Femur (tissue), 1 donor: ENCODE results near the gene TIMM23.
"Not testable (repeated sequence)": the region's sequence is repeated elsewhere in the genome, so short reads cannot be mapped to it uniquely, and the experiment has no call there.

ENCODE experiments used
- DNase-seq: peaks from one replicate; pipeline ENCODE4 v3.0.0-alpha.2; 2017

TIMM23 gene

DNA sequence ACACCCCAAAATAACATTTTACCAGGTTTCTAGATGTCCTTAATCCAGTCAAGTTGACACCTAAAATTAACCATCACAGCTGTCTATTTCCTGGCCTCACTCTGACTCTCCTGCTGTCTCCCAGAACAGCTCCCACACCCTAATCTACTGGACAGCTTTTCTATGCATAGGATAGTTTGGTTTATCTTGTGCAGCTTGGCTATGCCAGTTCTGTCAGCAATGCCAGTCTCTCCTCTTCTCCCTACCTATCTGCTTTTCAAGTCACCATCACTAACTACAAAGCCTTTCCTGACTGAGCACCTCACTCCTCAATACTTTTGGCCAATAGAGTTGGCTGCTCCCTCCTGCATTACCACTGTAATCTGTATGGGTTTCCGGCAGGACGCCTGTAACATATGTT is 53.1 kb downstream of the TIMM23 start:
- no peak for DNase-seq

DNA sequence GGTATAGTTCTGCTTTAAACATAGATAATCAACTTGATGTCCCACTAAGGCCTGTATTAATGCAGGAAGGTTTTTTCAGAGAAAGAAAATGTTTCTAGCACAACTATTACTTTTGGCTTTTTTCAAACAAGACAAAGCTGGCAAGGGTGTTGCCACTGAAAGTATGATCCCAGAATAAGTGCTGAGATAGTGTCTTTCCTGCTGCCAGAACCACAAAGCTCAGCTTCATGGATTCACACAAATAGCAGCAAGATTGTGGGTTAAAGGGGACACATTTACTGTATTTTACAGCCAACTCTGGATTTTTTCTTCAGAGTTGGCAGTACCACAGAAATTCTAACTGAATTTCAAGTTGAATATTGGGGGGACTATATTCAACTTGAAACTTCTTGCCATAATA is 53.8 kb downstream of the TIMM23 start:
- DNase-seq = no peak

DNA sequence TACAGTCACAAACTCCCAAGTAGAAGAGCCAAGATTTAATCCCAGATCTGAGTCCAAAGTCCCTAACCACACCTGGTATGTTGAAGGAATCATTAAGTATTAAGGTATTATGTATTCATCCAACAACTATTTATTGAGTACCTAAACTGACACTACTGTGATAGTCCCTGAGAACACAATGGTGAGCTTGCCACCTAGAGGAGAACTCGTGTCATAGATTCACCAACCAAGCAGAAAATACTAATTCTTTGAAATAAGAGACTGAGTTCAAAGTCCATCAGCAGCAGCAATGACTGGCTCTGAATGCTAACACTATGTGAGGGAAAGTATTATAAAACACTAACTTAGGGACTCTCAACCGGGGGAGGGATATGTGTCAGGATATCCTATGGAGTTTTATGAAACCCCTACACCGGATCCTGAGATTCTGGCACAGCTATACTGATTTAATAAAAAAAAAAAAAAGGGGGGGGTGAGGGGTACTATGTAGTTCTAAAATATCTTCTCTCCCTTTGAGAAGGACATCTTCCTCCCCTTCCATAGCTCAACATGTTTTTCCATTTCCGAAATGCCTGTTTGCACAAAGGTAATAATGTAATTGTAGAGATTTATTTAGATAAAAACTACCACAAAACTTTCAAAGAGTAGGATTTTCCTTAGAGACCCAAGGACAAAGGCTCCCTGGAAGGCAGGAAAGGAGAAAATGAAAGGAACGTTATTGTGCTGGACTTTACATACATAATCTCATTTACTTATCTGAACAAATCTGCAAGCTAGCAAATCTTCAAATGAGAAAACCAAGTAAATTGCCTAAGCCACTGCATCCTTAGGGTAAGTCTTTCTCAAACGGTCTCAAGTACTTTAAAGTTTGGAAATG is 56.5 kb downstream of the TIMM23 start:
- DNase-seq = no peak

DNA sequence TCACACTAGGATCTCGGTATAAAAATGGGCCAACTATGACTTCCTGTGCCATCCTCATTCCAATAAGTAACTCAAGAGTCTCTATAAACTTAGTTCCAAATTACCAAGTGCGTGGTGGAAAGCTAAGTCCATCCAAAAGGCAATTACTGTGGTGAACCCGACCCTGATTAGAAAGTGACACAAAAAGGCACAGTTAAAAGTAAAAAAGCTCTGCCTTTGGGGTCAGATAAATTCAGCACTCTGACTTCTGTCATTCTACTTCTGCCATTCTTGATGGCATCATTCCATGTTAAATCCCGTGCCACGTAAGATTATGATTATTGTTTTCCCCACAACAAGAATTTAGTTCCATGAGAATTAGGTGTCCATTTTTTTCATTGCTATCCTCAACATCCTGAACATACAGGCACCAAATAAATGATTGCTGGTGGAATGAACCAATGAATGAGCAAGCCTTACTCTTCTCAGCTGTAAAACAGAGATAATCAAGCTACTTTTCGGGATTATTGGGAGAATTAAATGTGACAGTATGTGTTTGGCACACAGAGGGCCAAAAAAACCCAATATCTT is 57.3 kb downstream of the TIMM23 start:
- no peak for DNase-seq

DNA sequence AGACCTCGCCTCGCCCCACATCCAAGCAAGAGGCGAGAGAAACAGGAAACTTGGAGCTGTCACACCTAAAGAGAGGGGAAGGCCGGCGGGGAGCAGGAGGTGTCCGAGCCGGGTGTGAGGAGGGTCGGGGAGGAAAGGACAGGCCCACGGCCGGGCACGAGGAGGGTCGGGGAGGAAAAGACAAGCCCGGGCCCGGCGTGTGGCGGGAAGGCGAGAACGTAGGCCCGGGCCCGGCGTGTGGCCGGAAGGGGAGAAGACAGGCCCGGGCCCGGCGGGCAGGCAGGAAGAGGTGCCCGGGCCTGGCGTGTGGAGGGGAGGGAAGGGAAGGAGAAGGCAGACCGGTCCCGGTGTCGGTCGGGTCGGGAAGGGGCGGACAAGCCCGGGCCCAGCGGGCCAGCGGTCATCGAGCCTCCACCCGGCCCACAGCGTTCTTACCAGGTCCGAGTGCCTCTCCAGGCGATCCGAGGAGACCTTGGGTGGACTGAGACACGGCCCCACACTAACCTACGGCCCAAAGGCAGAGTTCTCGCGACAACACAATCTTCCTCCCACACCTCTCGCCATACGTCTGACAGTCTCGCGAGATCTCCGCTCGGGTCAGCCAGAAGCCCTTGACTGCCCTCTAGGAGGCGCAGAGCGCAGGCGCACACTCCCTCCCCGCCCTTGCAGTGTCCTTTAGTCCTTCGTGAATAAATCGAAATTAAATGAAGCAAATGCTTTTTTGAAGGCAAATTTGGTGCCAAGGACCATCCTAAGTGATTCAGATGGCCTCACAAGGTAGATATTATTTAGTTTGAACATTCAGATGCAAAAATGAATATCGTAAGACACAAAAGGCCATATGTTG is 58.0 kb downstream of the TIMM23 start, which contains the start of gene NCOA4:
Gene NCOA4 (minus strand): TSS at position 533 of the 847 bp plus-strand sequence. CDS start 13,943 bp downstream, outside the sequence.
- peak; percentile 98 for DNase-seq

GRCh38 chr10:46031648-46032532 is 59.6 kb downstream of the TIMM23 start:
- DNase-seq = no peak

DNA sequence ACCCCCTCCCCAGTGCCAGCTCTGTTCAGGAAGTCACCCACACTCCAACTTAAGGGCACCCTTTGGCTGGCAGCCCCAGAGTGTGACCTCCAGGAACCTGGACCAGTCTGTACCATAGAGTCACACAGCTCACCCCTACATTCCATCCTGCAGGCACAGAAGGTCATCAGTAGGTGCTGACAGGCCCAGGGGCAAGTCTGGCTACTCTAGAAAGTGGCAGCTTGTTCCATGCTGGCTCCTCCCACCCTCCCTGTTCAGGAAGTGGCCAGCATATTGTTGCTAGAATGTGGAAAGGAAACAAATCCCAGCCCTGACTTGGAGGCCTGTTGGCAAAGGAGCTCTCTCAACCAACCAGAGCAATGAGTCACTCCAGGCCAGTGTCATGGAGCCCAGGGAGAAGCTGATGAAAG is 61.3 kb downstream of the TIMM23 start:
- no peak for DNase-seq

- no peak for DNase-seq
Measured at GRCh38 chr10:46035923-46036849, 63.9 kb downstream of the TIMM23 start.

DNA sequence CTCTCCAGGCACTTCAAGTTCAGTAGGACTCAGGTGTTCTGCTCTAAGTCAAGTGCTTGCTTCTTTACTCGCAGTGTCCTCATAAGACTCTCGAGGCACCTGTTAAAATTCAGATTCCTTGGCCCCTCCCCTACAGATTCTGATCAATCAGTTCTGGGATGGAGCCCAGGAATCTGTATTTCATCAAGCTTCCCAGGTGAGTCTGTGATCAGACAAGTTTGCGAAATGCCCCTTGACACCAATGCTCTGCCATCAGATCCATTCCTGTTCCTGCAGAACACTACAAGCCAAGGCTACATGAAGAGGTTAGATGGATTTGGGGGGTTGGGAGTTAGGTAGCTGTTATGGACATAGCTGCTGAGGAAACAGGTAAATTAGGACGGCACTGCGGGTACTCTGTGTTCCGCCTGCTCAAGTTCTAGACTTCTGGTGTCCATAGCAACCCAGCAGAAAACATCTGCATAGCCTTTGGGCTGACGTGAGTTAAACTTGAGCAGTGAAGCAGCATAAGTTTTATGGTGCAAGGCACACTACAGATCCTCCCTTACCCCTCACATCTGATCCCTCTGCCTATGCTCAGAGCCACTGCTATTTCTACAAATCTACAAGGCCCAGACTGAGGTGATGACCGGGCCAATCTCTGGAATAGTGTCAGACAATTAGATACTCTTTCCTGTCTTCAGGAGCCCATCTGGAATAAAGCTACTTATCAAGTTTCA is 65.0 kb downstream of the TIMM23 start:
- no peak for DNase-seq

GRCh38 chr10:46040004-46040403 is 67.7 kb downstream of the TIMM23 start:
- DNase-seq = no peak

DNA sequence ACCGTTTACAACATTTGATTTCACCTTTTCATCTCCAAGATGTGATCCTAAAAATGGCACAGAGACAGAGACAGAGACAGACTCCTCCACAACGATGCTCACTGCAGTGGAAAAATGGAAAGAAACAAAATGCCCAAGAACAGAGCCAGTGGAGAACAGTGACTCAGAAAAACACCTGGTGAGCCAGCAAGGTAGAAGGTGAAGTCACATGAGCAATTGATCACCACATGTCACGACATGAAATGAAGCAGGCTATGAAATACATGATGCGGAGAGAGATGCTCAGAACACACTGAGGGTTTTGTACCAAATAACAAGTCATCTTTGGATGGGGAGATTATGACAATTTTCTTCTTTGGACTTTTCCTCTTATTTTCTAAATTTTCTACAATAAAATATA is 70.2 kb downstream of the TIMM23 start:
- DNase-seq = no peak

GRCh38 chr10:46046261-46046660 is 74.0 kb downstream of the TIMM23 start, which contains the start of gene MSMB:
TSS of gene MSMB (minus strand) at chr10:46046269. CDS start at chr10:46046237, 32 bp downstream.
- no peak for DNase-seq

GRCh38 chr10:46048152-46048551 is 75.9 kb downstream of the TIMM23 start:
- no peak for DNase-seq

GRCh38 chr10:46049497-46049831 is 77.2 kb downstream of the TIMM23 start:
- not testable (repeated sequence) for DNase-seq

GRCh38 chr10:46050941-46051623 is 78.8 kb downstream of the TIMM23 start:
- DNase-seq = no peak

DNA sequence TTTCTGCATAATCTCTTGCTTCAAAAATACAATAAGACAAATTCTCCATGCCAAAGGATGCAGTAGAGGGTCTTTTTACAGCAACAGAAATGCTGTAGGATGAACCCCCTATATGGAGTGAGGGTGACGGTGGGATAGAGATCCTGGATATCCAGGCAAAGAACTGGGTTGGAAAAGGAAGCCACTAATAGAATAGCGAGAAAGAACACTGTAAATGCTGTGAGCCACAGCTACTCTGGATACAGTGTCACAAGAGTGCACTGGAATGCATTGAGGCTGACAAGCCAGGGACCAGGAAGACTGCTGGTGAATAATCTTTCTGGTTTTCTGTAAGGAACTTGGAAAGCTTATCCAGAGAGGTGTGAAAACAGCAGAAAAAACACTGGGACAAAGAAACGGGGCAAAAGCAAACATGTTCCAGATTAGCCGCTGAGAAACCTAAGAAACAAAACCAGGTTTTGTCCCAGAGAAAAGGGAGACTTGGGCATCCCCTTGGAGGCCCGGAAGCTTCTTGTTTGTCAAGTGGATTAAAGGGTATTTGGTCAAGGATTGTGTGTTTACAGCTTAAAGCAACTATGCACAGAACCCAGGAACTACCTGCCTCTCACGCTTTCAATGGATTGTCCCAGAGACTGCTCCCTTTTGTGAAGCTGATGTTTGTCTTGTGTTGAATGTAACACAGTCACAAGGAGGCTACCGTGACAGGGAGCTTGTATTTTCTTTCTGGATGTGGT is 79.9 kb downstream of the TIMM23 start:
- DNase-seq = no peak

- no peak for DNase-seq
Measured at GRCh38 chr10:46052791-46053375, 80.6 kb downstream of the TIMM23 start.
